ENCODE measurements around the gene RALGAPA2.

- TF ChIP-seq POLR2AphosphoS5 (IDR thresholded peaks at IDR 0.05), result no peak
- no peak for TF ChIP-seq POLR2A (IDR thresholded peaks at IDR 0.05)
- no peak for TF ChIP-seq CTCF (IDR thresholded peaks at IDR 0.05 in 8 of 11, conservative IDR thresholded peaks at IDR 0.05 in 3 of 11)
Measured at GRCh38 chr20:20462185-20462584, 250.3 kb downstream of the RALGAPA2 start.

All from spleen (tissue), 7 donors.